Posterior vena cava (tissue), 2 donors: ENCODE data around the gene VWA5B2. TPM values are rescaled to one million over a fixed set of nuclear protein-coding genes. Genes with fewer than 3 reads are reported as not detected.

Experiments used
- DNase-seq: peaks from one replicate; pipeline ENCODE4 v3.0.0-alpha.2; 2020; ENCODE audit warnings: low spot score
- intact Hi-C, 2 donors: fragments of 100-400 bp; cut with DNase I; formaldehyde crosslinking; loops; one replicate each; pipeline versions ENCODE4 v1.14.1 to v1.14.2; 2022 to 2023
- total RNA-seq, 2 donors: library from RNA; stranded (reverse); fragmentation: NEBNext Ultra II Directional; extraction: Animal tissue kit (Norgen Biotek cat#: 25700); gene quantifications; one replicate each; pipeline ENCODE4 v1.2.1, GENCODE V29; 2021
- donor health status: DM: yes; HTN: yes; CAD: no.
- donor health status: DM: yes; HTN: yes; CAD: no.

Gene VWA5B2
- total RNA-seq, 2 donors from 2014 or later: 0.38 TPM; not detected in 1

GRCh38 chr3:184211718-184212117, 17.7 kb upstream of the VWA5B2 start:
- DNase-seq: no peak
- intact Hi-C loops: no loop called here

DNA sequence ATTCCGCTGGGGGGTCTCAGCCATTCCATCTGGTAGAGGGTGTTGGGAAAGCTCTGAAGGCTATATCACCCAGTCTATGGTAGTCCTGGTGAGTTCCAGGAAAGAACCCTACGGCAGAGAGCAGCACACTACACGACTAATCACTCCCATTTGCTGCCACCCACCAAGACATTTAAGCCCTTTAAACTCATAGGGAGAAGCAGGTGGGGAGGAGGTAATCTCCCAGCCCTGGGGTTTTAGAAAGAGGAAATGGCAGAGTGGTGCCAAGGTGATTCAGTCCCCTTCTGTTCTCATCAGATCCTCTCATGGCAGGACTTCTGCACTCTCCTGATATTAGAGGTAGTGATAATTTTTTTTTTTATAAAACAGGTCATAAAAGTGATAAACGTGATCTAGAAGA, 10.6 kb upstream of the VWA5B2 start:
- DNase-seq: no peak
- intact Hi-C loops: no loop called here

DNA sequence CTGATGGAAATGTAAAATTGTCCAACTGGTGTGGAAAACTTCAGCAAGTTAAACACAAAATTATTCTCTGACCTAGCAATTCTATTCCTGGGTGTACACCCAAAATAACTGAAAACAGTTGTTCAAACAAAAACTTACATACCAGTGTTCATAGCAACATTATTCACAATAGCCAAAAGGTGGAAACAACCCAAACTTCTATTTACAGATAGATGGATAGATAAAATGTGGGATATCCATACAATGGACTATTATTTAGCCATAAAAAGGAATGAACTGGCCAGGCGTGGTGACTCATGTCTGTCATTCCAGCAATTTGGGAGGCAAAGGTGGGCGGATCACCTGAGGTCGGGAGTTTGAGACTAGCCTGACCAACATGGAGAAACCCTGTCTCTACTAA, 6.9 kb upstream of the VWA5B2 start:
- intact Hi-C loops: no loop called here

GRCh38 chr3:184223946-184224345, 5.4 kb upstream of the VWA5B2 start:
- DNase-seq: no peak
- intact Hi-C loops: no loop called here

More for the DNA sequence above, 6.9 kb upstream of the VWA5B2 start:
- no peak for DNase-seq

- intact Hi-C loops: no loop called here
- DNase-seq: no peak
Measured at GRCh38 chr3:184227481-184227935, 1.9 kb upstream of the VWA5B2 start.

DNA sequence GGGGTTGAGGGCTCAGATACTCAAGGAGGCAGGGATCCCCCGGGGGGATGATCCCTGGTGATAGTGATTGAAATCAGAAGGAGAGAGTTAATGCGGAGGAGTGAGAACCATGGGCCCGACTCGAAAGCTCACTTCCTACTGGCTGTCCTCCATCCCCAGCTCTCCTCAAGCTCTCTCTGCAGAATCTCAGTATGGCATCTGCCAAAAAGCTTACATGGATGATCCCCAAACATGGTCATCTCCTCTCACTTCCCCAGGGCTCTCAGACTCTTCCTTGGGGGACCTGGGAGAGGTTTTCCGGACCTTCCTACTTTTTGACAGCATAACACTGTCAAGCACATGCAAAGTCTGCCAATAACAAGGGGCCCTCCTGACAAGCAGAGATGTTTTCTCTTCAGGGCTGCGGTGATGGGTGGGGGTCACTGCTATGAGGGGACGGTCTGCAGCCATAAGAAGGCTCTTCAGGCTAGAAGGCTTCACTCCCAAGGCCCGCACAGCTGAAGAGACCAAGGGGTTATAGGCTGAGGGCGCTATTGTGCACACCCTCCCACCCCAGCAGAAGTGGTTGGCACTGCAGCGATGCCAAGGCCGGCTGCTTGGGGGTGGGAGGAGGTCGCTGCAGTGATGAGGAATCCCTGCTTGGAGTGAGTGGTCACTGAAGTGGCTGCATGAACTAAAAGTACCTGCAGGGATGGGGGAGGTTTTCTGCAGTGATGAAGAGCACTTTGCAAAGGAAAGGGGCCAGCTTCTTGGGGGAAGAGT, 828 bp upstream of the VWA5B2 start:
- DNase-seq: no peak
- intact Hi-C loops: no loop called here

DNA sequence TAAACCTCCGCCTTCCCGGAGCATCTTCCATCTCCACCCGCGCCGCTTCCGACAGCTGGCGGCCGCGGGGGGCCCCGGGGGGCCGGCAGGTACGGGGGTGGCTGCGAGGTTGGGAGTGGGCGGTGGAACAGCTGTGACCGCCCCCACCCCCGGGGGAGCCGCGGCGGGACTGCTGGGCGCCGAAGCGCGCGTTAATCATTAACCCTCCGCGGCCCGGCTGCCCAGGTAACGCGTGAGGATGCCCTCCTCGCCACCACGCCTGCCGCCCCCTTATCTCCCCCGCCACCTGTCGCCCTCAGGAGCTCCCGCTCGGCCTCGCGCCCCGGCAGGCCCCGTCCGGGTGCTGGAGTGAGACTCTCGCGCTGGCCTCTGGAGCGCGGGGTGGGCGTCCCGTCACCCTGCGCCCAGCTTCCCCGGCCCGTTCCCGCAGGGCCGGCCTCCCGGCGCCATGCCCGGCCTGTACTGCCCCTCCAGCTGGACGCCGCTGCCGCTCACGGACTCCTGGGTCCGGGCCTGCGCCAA, 757 bp downstream of the VWA5B2 start:
- DNase-seq: no peak
- intact Hi-C loops: no loop called here

DNA sequence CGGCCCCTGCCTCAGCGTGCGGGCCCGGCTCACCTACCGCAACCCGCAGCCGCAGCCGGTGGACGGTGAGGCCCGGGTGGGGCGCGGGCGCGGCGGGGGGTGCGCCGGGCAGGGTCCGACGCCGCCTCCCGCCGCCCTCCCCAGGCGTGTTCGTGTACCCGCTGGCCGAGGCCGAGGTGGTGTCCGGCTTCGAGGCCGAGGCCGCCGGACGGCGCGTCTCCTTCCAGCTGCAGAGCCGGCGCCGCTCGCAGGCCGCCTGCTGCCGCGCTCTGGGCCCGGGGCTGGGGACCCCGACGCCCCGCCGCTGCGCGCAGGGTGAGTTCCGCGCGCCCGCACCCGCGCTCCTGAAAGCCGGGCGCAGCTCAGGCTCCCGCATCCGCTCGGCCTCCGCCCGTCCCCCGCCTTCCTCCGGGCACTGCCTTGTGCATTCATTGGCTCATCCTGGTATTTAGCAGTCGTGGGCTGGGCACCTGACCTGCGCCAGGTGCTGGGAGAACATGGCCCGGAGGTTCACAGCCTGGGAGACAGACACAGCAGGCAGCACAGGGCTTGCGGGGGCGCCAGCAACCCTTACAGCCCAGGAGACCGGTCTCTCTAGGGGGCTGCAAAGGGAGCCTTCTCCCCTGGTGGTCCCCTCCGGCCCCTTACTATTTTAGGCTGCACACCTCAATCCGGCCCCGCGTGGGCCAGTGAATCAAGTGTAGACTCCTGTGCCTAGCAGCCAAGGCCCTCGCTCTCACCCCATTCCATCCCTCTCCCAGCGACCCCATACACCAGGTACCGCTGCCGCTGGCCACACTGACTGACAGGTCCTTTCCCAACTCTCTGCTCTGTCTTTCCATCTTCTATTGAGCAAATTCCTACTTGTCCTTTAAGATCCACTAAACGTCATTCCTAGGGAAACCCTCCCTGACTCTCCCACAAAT, 1.5 kb downstream of the VWA5B2 start:
- intact Hi-C loops: no loop called here
- DNase-seq: no peak

DNA sequence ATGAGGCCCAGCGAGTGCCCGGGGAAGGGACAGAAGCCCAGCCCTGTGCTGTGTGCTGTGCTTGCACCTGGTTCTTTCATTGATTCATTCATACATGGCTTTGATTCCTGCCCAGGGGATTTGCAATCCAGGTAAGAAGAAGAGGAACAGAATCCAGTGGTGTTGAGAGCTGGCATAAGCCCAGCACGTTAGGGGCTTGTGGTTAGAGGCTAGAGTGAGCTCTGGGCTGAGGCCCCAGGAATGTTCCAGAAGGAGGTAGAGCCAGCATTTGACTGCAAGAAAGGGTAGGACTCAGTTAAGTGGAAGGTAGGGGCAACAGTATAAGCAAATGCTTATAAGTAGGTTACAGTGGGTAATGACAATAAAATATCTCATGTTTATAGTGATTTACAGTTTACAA, 2.3 kb downstream of the VWA5B2 start:
- intact Hi-C loops: no loop called here

DNA sequence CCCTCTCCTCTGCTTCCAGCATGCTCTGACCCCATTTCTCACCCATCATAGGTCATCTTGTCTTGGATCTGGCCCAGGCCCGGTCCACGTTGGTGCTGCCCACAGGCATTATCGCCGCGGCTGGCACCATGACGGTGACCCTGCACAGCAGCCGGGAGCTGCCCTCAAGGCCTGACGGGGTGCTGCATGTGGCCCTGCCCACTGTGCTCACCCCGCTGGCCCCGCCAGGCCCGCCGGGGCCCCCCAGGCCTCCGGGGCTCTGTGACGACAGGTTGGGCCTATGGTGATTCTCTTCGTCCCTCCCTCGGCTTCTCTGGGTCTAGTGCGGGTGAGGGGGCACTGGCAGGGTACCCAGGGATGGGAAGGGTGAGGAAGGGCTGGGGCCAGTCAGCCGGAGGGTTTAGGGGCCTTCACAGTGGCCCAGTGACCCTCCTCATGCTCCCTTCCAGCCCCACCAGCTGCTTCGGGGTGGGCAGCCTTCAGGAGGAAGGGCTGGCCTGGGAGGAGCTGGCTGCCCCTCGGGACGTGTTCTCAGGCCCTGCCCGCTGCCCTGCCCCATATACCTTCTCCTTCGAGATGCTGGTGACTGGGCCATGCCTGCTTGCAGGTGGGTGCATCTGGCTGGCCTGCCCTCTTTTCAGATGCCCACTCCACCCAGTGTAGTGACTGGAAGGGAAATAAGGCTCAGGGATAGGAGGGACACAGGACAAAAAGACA, 3.9 kb downstream of the VWA5B2 start:
- no peak for DNase-seq
- intact Hi-C loops: no loop called here

More for the DNA sequence above, 2.3 kb downstream of the VWA5B2 start:
- no peak for DNase-seq

GRCh38 chr3:184234224-184234623, 4.8 kb downstream of the VWA5B2 start:
- intact Hi-C loops: no loop called here

DNA sequence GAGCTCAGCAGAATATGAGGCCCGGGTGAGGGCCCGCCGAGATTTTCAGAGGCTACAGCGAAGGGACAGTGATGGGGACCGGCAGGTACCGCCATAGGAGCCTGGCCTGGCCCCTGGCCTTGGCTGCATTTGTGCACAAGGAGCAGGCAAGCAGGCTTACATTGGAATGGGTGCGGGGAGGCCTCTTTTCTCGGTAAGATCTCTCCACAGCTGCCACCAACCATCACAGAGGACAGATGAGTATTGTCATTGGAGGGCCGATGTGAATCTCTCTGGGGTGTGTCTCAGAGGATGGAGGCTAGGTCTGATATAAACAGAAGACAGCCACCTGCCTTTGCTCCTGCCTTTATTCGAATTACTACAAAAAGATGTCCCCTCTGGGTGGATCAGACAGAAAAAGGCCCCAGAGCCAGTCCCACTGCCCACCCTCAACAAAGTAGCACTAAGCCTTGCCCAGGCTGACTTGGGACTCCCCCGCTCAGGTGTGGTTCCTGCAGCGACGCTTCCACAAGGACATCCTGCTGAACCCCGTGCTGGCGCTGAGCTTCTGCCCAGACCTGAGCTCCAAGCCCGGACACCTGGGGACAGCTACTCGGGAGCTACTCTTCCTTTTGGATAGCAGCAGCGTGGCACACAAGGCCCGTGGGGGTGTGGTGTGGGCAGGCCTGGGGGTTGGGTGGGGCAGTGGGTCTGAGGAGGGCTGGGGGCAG, 5.4 kb downstream of the VWA5B2 start:
- DNase-seq: no peak
- intact Hi-C loops: no loop called here

More at GRCh38 chr3:184234224-184234623, 4.8 kb downstream of the VWA5B2 start:
- DNase-seq: no peak

- intact Hi-C loops: no loop called here
- no peak for DNase-seq
Measured at GRCh38 chr3:184235381-184236032, 6.1 kb downstream of the VWA5B2 start.

DNA sequence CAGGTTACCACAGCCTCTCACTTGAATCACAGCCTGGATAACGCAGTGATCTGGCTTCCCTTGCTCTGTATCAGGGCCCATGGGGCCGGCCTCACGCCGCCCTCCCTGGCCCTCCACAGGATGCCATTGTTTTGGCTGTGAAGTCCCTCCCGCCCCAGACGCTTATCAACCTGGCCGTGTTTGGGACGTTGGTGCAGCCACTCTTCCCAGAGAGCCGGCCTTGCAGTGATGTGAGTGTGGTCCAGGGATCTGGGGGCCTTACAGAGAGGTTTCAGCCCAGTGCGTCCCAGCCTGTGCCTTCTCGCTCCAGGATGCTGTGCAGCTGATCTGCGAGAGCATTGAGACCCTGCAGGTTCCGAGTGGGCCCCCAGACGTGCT, 6.6 kb downstream of the VWA5B2 start:
- no peak for DNase-seq
- intact Hi-C loops: no loop called here

DNA sequence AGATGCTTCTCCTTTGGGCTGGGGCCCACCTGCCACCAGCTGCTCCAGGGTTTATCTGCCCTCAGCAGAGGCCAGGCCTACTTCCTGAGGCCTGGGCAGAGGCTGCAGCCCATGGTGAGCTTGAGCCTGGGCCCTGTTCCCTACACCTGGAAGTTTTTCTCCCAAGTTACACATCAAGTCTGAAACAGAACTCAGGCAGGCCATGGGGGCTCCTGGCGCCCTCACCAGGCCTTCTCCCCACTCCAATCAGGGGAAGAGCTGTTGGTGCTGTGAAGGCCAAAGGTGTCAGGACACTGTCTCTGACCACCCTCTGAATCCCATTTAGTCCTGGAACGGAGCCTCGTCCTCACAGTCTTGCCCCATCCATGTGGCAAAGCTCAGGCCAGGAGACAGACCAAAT, 7.3 kb downstream of the VWA5B2 start:
- intact Hi-C loops: no loop called here
- no peak for DNase-seq

DNA sequence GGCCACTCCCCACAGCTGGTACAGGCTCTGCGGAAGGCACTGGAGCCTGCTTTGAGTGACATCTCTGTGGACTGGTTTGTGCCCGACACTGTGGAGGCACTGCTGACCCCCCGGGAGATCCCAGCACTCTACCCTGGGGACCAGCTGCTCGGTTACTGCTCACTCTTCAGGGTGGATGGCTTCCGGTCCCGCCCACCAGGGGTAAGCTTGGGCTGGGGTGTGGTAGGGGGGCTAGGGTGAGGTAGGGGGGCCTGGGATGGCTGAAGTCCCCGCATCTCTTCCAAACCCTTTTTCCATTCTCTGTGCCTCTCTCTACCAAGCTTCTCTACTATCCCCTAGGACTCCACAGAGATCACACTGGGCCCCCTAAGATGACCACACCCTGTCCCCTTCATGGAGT, 7.8 kb downstream of the VWA5B2 start:
- intact Hi-C loops: no loop called here
- DNase-seq: no peak

- DNase-seq: no peak
- intact Hi-C loops: no loop called here
Measured at GRCh38 chr3:184237807-184238206, 8.4 kb downstream of the VWA5B2 start.

DNA sequence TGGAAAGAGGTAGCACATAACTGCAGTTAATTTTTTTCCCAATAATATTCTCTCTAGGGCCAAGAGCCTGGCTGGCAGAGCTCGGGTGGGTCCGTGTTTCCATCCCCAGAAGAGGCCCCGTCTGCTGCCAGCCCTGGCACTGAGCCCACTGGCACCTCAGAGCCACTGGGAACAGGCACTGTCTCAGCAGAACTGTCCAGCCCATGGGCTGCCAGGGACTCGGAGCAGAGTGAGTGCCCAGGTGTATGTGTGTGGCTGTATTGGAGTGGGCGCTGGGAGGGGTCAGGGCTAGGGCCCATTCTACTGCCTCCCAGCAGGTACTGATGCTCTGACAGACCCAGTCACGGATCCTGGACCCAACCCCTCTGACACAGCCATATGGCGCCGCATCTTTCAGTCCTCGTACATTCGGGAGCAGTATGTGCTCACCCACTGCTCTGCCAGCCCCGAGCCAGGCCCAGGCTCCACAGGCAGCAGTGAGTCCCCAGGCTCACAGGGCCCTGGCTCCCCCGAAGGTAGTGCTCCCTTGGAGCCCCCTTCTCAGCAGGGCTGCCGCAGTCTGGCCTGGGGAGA, 8.9 kb downstream of the VWA5B2 start:
- intact Hi-C loops: no loop called here
- DNase-seq: no peak
